WTC11 (cell line): ENCODE results near the gene SLC16A10. TPM values are rescaled to one million over a fixed set of nuclear protein-coding genes. Genes with fewer than 3 reads are reported as not detected.

Experiments used
- ATAC-seq: fragments of 200-7000 bp; cut with Tn5 transposase; 2 replicates; pipeline ENCODE4 v1.10.0; 2021; ENCODE audit warnings: mild to moderate bottlenecking, moderate library complexity
- CTCF ChIA-PET: fragments of 300-600 bp; sonication (Branson Sonifier 250); formaldehyde crosslinking; loops from one replicate; lab custom pipeline; 2021; ENCODE audit warnings: antibody characterized with exemption; lab: Charles Lee
- POLR2A ChIA-PET: fragments of 350-600 bp; sonication (Branson Sonifier 250); formaldehyde crosslinking; loops from one replicate; lab custom pipeline; 2021; ENCODE audit warnings: antibody characterized with exemption; lab: Charles Lee
- DNase-seq: peaks from one replicate; pipeline ENCODE4 v3.0.0; 2021; ENCODE audit warnings: low spot score
- H3K27ac Mint-ChIP-seq: 2 replicates; pipeline ENCODE4 v1.8.0; 2021; ENCODE audit warnings: mixed read lengths
- H3K27me3 Mint-ChIP-seq: 2 replicates; pipeline ENCODE4 v1.8.0; 2021; ENCODE audit warnings: low read depth, mild to moderate bottlenecking, moderate library complexity, mixed read lengths
- H3K36me3 Mint-ChIP-seq: 2 replicates; pipeline ENCODE4 v1.8.0; 2021; ENCODE audit warnings: mixed read lengths
- H3K4me1 Mint-ChIP-seq: 2 replicates; pipeline ENCODE4 v1.8.0; 2022; ENCODE audit warnings: mixed read lengths
- H3K4me3 Mint-ChIP-seq: 2 replicates; pipeline ENCODE4 v1.8.0; 2021; ENCODE audit warnings: mild to moderate bottlenecking, moderate library complexity, mixed read lengths
- H3K9me3 Mint-ChIP-seq: 2 replicates; pipeline ENCODE4 v1.8.0; 2021; ENCODE audit warnings: mixed read lengths
- ATF1 ChIP-seq: sonication (generic); formaldehyde crosslinking; IDR thresholded peaks from 2 replicates; pipeline ENCODE4 v1.8.1; 2023; ENCODE audit warnings: mild to moderate bottlenecking, moderate library complexity, missing genetic modification reagents
- CBFB ChIP-seq: sonication (generic); formaldehyde crosslinking; IDR thresholded peaks from 2 replicates; pipeline ENCODE4 v1.8.1; 2022; ENCODE audit warnings: mild to moderate bottlenecking, low read depth, missing genetic modification reagents
- E2F1 ChIP-seq: sonication (generic); formaldehyde crosslinking; IDR thresholded peaks from 2 replicates; pipeline ENCODE4 v1.8.0; 2022; ENCODE audit warnings: mild to moderate bottlenecking, missing genetic modification reagents
- E2F5 ChIP-seq: sonication (generic); formaldehyde crosslinking; IDR thresholded peaks from 2 replicates; pipeline ENCODE4 v1.8.1; 2022; ENCODE audit warnings: mild to moderate bottlenecking, moderate library complexity, missing genetic modification reagents
- ELF4 ChIP-seq: sonication (generic); formaldehyde crosslinking; IDR thresholded peaks from 2 replicates; pipeline ENCODE4 v1.8.1; 2022; ENCODE audit warnings: low read depth, mild to moderate bottlenecking, moderate library complexity, missing genetic modification reagents
- FOXJ3 ChIP-seq: sonication (generic); formaldehyde crosslinking; IDR thresholded peaks from 2 replicates; pipeline ENCODE4 v1.9.0; 2021; ENCODE audit warnings: missing genetic modification reagents, mild to moderate bottlenecking, borderline replicate concordance
- FOXP4 ChIP-seq: sonication (generic); formaldehyde crosslinking; IDR thresholded peaks from 2 replicates; pipeline ENCODE4 v1.8.0; 2022; ENCODE audit warnings: mild to moderate bottlenecking, missing genetic modification reagents
- GRHL2 ChIP-seq: fragments of 250-450 bp; sonication (Bioruptor Pico); IDR thresholded peaks from 2 replicates; pipeline ENCODE4 v1.8.0; 2022; ENCODE audit warnings: mild to moderate bottlenecking, moderate library complexity; ENCODE audit not compliant: insufficient replicate concordance, severe bottlenecking
- GTF2I ChIP-seq: fragments of 250-450 bp; sonication (Bioruptor Pico); conservative IDR thresholded peaks from 2 replicates; pipeline ENCODE4 v1.4.0; 2021; ENCODE audit warnings: mild to moderate bottlenecking
- HMGXB4 ChIP-seq: sonication (generic); formaldehyde crosslinking; IDR thresholded peaks from 2 replicates; pipeline ENCODE4 v1.8.1; 2023; ENCODE audit warnings: mild to moderate bottlenecking, moderate library complexity, missing genetic modification reagents
- IRF2 ChIP-seq: sonication (generic); formaldehyde crosslinking; IDR thresholded peaks from 2 replicates; pipeline ENCODE4 v1.8.0; 2022; ENCODE audit warnings: low read depth, missing genetic modification reagents, borderline replicate concordance
- JAZF1 ChIP-seq: fragments of 250-450 bp; sonication (Bioruptor Pico); IDR thresholded peaks from 2 replicates; pipeline ENCODE4 v1.9.0; 2021; ENCODE audit warnings: moderate library complexity, mild to moderate bottlenecking, inconsistent platforms
- MAX ChIP-seq: sonication (generic); formaldehyde crosslinking; IDR thresholded peaks from 2 replicates; pipeline ENCODE4 v1.8.0; 2022; ENCODE audit warnings: mild to moderate bottlenecking, missing genetic modification reagents
- MLX ChIP-seq: sonication (generic); formaldehyde crosslinking; IDR thresholded peaks from 2 replicates; pipeline ENCODE4 v1.8.1; 2023; ENCODE audit warnings: mild to moderate bottlenecking, missing genetic modification reagents, moderate library complexity
- NFYB ChIP-seq: sonication (generic); formaldehyde crosslinking; conservative IDR thresholded peaks from 2 replicates; pipeline ENCODE4 v1.8.0; 2022; ENCODE audit warnings: low read depth, missing genetic modification reagents
- NR1H2 ChIP-seq: sonication (generic); formaldehyde crosslinking; IDR thresholded peaks from 2 replicates; pipeline ENCODE4 v1.9.0; 2021; ENCODE audit warnings: mild to moderate bottlenecking, moderate library complexity, missing genetic modification reagents
- RELA ChIP-seq: sonication (generic); formaldehyde crosslinking; IDR thresholded peaks from 2 replicates; pipeline ENCODE4 v1.8.1; 2022; ENCODE audit warnings: missing genetic modification reagents, mild to moderate bottlenecking, borderline replicate concordance
- RORB ChIP-seq: fragments of 250-450 bp; sonication (Bioruptor Pico); IDR thresholded peaks from 2 replicates; pipeline ENCODE4 v1.9.0; 2021; ENCODE audit warnings: mild to moderate bottlenecking
- ZNF138 ChIP-seq: sonication (generic); formaldehyde crosslinking; conservative IDR thresholded peaks from 2 replicates; pipeline ENCODE4 v1.8.1; 2022; ENCODE audit warnings: mild to moderate bottlenecking, moderate library complexity, missing genetic modification reagents
- ZNF317 ChIP-seq: sonication (generic); formaldehyde crosslinking; IDR thresholded peaks from 2 replicates; pipeline ENCODE4 v1.8.1; 2023; ENCODE audit warnings: low read depth, mild to moderate bottlenecking, moderate library complexity, missing genetic modification reagents, borderline replicate concordance
- ZNF396 ChIP-seq: fragments of 250-450 bp; sonication (Bioruptor Pico); IDR thresholded peaks from 2 replicates; pipeline ENCODE4 v1.8.0; 2021; ENCODE audit warnings: mild to moderate bottlenecking, moderate library complexity, borderline replicate concordance
- ZNF512 ChIP-seq: sonication (generic); formaldehyde crosslinking; IDR thresholded peaks from 2 replicates; pipeline ENCODE4 v1.8.1; 2022; ENCODE audit warnings: missing genetic modification reagents, borderline replicate concordance
- total RNA-seq: library from RNA; stranded (reverse); gene quantifications from 3 replicates; pipeline ENCODE4 v1.2.3, GENCODE V29; 2021

Gene SLC16A10
- total RNA-seq, 1 experiment from 2014 or later, result 18.4 TPM

GRCh38 chr6:111069382-111070104, 17.8 kb upstream of the SLC16A10 start (continued):
- no peak for TF ChIP-seq ZNF396 (CRISPR knock-in tag)
- TF ChIP-seq IRF2 (CRISPR knock-in tag), result no peak
- TF ChIP-seq E2F5 (CRISPR knock-in tag), result no peak
- no peak for TF ChIP-seq ZNF512 (CRISPR knock-in tag)
- no peak for TF ChIP-seq RELA
- no peak for TF ChIP-seq NR1H2 (CRISPR knock-in tag)
- no peak for TF ChIP-seq MAX (CRISPR knock-in tag)
- TF ChIP-seq E2F1 (CRISPR knock-in tag), result no peak
- no peak for TF ChIP-seq ZNF317
- no peak for TF ChIP-seq GTF2I (CRISPR knock-in tag)
- TF ChIP-seq ZNF138, result no peak

- H3K4me3 Mint-ChIP-seq, result no peak overlapping the region
- no peak for DNase-seq
- no peak for ATAC-seq
- no peaks in the 10 kb centered on the region for H3K36me3 Mint-ChIP-seq
- H3K27me3 Mint-ChIP-seq, result no peaks in the 10 kb centered on the region
- peaks cover 8% of the 10 kb centered on the region for H3K4me1 Mint-ChIP-seq
- CTCF ChIA-PET, result interaction anchor here (1.9 to 2.3 kb wide), 2 partner anchors 12 to 140 kb away, joined by 6 to 7 read pairs; no protein-coding TSS in a partner anchor
- POLR2A ChIA-PET, result no interaction called here
- H3K27ac Mint-ChIP-seq, result no peak overlapping the region
- H3K9me3 Mint-ChIP-seq, result no peaks in the 10 kb centered on the region
- TF ChIP-seq ATF1 (CRISPR knock-in tag) (no peak), FOXP4 (no peak), ZNF138 (no peak), ELF4 (CRISPR knock-in tag) (no peak), E2F1 (CRISPR knock-in tag) (no peak), CBFB (no peak), HMGXB4 (CRISPR knock-in tag) (no peak), NFYB (CRISPR knock-in tag) (no peak), MLX (no peak), ZNF512 (CRISPR knock-in tag) (no peak), GRHL2 (no peak), JAZF1 (CRISPR knock-in tag) (no peak), FOXJ3 (no peak), RORB (CRISPR knock-in tag) (no peak)
Measured at GRCh38 chr6:111070105-111071005, 16.9 kb upstream of the SLC16A10 start.
